SKM-1 treated with dmso at 0.1 percent for 144 hours (cell line): ENCODE data around the gene IGF2.

Experiments
- DNase-seq: peaks from one replicate; lab custom pipeline; 2025; ENCODE audit not compliant: unreplicated experiment; lab: John Stamatoyannopoulos, UW

The IGF2 gene

DNA sequence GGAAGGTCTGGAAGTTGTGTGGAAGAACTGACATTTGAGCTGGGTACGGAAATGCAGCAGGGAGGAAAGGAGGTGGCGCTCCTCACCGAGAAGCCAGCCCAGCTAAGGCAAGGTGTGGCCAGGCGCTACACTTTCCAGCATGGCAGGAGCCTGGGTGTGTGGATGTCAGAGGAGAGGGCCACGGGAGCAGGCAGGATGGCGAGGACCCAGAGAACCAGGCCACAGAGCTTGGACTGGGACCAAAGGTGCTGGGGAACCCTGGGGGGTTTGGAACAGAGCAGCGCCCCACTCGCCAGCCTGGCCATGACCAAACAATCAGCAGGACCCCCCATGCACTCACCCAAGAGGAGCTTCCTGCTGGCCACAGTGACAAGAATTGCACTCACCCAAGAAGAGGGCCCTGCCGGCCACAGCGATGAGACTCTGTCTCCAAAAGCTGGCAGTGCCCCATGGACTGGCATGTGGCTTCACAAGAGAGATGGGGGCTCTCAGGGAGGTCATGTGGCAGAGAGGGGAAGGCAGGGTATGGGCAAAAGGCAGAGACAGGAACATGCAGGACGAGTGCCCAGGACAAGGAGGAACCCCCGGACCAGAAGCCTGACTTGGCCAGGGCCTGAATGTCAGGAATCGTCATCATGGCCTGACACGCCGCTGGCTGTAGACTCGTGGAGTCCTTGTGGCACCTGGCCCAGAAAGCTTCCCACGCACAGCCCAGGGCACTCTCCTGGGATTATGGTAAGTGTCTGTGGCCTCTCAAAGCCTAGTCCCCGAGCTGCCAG is 45.4 kb downstream of the IGF2 start:
- no peak for DNase-seq

DNA sequence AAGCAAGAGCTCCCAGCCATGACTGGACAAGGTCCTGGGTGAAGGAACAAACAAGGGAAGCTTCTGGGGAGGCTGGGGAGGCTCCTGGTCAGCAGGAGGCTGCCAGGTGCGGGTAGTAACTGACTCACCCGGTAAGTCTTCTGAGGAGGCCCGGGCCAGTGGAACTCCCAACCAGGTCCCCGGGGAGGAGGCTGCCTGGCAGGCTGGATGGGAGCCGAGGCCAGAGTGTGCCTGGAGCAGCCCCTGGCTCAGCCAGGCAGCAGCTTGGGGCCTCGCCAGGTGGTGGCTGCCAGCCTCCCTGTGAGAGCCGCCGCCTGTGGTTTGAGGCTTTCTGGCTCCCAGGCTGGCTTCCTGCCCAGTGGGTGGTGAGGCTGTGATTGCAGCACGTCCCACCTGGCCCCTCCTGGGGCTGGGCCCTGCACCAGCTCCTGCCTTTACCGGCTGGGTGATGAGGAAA is 46.2 kb downstream of the IGF2 start:
- no peak for DNase-seq

DNA sequence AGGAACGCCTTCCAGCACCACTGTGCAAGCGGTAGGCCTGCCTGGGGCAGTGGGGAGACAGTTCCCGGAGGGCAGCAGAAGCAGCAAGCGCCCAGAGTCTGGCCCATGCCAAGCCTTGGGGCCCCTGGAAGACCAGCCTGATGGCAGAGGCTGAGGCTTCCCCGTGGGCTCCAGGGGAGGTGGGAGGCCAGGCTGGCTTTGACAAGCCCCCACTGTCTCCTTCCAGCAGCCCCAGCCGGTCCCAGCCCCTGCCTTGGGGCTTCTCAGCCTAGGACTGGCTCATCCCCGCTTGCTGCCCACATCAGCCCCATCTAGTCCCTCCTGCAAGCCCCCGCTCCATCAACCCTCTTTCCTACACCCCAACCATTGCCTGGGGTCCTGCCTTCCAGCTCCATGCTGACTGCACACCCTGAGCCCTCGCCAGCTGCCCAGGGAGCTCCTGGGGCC is 46.7 kb downstream of the IGF2 start:
- no peak for DNase-seq

DNA sequence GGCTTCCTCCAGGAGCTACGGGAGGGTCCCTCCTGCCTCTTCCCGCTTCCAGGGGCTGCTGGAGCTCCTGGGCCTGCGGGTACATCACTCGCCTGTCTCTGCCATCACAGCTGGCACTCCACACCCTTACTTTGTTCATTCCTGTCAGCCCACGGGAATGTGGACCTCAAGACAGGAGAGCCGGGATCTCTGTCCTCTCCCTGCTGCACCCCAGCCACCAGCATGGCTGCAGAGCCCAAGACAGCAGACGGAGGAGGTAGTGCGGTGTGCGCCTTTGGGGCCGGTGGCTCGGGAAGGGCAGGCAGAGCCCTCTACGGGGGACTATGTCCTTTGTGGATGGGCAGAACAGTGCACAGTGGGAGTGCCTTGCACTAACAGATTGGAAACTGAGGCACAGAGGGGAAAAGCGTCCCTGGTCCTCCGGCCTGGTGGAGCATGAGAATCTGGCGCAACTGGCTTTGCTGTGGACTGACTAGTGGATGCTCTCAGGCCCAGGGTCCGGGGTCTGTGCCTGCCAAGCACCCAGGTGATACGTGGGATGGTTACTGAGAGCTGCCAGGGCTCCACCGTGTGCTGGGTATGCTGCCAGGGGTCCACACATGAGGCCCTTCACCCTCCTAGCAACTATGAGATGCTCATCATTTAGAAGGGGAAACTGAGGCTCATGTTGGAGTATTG is 47.3 kb downstream of the IGF2 start:
- no peak for DNase-seq

DNA sequence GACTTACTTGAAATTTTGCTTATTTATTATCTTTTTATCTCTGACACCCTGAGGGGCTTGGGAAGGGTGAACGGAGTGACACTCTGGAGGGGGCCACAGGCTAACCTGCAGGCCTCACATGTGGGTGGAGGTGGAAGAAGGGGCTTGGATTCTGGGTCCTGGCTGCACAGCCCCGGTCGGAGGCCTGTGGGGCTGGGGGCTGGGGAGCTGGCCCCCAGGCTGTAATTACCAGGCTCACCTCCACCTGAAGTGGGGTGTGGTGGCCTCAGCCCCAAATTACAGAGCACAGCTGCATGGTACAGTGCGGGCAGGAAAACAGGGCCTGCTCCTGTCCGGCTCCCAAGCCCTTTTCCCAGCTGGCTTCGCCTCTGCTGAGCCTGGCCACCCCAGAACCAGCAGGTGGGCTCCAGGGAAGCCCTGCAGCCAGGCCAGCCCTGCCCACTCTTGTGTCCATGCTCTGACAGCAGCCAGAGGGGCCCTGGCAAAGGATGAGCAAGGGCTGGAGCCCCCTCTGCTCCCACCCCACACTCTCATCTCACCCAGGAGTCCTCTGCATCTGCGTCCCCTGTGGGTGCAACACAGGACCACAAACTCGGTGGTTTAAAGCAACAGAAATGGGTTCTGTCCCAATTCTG is 48.0 kb downstream of the IGF2 start:
- DNase-seq, result no peak

DNA sequence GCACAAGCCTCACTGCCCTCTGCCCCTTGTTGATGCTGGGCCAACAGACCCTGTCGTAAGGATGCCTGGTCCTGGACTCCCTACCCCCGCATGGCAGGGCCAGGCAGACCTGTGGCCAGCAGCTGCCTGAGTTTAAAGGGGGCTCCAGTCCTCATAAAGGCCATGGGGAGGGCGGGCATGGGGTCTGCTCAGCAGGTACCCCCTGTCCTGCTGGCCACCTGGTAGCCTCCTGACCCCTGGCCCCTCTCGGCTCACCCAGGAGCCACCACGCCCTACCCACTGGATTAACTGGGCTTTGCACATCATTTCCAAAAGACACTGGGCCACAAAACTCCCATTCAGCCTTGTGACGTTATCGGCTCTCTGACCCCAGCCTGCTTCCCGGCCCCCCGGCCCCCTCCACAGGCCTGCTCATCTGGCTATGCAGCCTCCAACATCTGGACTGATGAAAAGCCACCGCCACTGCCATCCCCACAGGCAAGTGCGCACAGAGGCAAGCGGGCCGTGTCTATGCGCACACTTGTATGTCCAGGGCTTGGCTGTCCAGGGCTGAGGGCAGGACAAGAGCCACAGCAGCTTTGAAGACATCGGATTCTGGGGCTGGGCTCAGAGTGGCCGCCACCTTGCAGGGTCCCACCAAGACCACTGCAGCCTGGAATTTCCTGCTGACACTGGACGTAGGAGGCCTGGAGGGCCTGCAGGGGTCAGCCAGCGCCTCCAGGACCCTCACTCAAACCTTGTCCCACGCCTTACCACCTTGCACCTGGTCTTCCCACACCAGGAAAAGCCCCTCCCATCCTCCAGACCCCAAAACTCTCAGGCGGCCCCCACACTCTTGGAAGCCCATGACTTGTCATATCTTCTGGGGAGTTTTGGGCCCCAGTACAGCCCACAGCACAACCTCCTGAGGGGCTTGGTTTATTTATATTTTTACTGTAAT is 48.7 kb downstream of the IGF2 start:
- DNase-seq, result no peak

DNA sequence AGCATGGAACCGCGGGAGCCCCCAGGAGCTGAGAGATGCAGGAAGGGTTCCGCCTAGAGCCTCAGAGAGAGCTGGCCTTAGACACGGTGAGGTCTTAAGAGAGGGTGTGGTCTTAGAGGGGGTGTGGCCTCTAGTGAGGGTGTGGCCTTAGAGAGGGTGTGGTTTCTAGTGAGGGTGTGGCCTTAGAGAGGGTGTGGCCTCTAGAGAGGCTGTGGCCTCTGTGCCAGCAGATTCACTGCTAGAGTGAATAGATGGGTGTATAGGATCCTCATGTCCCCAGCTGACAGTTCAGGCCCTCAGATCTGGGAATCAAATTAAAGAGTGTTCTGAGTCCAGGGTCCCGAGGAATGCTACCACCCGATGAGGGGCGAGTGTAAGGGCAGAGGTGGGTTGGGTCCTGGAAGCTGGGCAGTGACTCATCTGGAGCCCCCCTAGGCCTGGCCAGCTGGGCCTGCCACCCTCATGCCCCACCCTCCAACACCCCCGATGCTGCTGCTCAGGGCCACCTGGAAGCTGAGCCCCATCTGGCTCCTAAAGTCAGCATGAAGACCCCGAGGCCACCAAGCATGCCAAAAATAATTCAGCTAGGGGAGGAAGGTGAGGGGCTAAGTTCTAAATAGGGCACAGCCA is 49.5 kb downstream of the IGF2 start:
- DNase-seq, result no peak

DNA sequence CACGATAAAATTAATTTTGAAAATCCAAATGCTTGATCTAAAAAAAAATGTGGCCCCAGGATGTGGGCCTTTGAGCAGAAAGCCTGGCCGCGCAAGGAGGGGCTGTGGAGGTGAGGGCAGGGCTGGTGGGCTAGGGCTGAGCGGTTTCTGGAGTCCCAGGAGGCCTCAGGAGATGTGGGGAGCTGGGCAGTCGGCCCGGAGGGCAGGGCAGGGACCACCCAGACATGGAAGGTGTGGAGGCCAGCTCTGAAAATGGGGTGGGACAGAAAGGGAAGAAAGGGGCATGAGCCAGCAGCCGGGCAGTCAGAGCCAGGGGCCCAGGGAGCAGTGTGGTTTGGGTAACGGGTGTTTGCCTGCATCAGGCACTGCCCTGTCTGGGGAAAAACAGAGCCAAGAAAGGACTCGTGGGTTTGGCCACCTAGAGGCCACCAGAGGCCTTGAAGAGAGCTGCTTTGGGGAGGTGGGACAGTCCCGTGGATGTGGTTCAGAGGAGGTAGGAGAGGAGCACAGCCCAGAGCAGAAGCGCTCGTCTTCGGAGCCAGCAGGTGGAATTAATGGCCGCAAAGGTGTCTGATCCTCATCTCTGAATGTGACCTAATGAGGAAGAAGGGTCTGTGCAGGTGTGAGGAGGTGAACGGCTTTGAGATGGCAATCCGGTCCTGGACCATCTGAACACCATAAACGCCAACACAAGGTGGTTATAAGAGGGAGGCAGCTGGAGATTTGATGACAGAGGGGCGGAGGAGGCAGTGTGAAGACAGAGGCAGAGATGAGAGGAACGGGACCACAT is 50.2 kb downstream of the IGF2 start:
- DNase-seq, result no peak

DNA sequence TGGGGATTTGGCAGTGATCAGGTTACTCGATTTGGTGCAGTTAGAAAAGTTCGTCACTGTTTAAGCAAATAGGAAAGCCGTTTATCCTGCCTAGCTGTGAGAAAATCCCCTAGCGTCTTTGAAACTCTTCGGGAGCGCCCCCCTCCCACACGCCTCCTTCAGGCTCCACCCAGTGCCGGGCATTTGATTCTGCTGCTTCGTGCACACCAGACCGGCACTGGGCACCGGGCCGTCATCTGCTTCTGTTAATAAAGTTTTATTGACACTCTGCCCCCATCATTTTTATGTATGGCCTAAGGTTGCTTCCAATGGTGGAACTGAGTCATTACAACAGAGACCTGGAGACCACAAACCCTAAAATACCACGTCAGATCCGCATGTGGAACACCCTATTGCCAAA is 50.9 kb downstream of the IGF2 start:
- no peak for DNase-seq

DNA sequence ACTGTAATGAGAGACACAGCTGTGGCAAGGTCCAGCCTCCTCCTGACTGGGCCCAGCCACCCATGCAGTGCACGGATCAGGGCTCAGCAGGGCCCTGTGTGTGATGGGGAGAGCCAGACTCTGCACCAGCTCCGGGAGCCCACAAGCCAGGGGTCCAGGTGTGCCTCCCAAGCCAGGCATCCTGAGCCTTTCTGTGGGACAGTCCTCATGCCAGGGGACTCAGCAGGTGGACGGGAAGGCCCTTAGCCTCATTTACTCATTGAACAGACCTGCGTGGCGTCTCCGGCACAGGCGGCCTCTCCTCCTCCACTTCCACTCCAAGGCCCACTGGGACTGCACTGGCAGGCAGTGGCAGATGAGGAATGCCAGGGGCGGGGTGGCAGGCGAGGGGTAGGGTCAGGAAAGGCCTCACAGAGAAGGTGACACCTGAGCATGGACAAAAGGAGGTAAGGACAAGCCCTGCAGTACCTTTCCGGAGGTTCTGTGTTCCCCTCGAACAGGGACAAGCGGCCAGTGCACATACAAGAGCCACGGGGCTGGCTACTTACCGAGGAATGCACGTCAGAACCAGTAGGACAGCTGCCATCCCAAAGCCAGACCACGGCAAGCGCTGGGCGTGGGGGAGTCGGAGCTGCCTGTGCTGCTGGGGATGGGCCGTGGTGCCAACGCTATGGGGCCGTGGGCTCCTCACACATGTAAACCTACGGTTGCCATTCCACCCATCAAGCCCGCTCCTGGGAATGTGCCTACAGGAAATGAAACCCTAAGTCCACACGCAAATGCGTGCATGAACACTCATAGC is 52.7 kb downstream of the IGF2 start:
- no peak for DNase-seq

DNA sequence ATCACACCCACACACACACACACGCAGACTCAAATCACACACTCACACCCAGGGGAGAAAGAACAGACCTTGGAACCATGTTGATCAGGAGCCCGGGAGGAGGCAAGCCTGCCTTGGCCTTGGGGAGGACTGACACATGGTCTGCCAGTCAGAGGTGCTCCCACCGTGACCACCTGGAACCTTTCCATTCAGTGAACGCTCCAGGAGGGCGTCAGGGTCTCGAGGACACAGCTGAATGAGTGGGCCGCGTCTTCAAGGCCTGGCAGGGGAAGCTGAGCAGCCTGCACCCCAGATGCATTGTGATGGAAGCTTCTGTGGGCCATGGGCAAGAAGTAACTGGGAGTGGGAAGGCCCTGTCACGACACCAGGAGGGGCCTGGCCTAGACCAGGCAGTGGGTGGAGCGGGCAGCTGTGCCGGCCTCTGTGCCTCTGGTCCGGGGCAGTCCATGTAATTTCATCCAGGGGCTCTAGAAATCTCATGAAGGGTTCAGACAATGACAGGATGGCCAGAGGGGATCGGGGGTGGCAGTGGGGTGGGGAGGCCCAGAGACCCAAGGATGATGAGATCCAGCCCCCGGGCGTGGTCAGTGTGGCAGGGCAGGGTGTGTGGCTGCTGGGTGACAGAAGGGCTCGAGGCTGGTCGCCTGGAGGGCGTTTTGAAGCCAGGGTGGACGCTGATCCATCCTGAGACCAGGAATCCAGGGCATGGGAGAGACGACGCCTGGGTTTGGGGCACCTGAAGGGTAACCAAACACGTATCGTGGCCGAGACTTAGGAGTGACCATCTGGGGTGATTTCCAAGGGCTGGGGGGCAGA is 53.7 kb downstream of the IGF2 start:
- no peak for DNase-seq

DNA sequence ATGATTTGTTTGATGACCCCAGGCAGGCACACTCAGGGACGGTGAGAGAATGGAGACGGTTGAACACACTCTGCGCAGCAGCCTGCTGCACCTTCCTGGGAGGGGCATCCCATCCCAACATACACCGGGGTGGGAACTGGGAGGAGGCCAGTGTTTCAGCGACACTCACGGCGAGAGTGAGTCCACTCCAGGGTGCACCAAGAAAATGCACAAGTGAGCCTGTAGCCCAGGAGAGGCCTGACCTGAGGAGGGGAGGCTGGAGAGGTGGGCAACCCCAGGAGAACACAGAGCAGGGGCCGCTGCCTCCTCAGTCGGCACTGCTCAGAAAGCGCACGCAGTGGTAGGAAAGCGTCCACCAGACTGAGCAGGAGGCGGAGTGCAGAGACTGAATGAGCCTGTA is 54.5 kb downstream of the IGF2 start:
- DNase-seq, result no peak
